H4 (cell line): ENCODE measurements around the gene TMC1. TPM values are rescaled to one million over a fixed set of nuclear protein-coding genes. Genes with fewer than 3 reads are reported as not detected.

Experiments used
- DNase-seq: peaks from one replicate; pipeline ENCODE4 v3.0.0-alpha.2; 2015; ENCODE audit warnings: low spot score
- total RNA-seq: library from RNA; depleted of rRNA; stranded (reverse); fragments of >200 nt; shearing (Covaris generic); gene quantifications from 2 replicates; pipeline ENCODE4 v1.2.3, GENCODE V29; 2014

Gene TMC1
- total RNA-seq, 1 experiment from 2014 or later = not detected

- DNase-seq = peak; percentile 90
Observed at GRCh38 chr9:72680593-72681282, 159.3 kb downstream of the TMC1 start.

DNA sequence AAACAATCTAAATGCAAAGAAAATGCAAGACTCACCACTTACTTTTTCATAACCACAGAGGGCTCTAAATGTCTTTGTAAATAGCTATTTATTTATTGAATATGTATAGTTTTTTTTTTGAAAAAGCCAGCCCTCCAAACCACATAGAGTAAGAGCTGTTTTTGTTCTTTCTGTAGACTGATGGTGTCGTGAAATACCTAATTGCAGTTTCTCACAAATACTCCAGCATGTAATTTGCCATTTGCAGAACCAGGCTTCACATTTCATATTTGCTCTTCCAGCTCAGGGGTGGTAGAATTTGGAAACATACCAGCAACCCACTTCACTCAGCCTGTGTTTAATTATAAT, 159.8 kb downstream of the TMC1 start:
- DNase-seq = no peak

DNA sequence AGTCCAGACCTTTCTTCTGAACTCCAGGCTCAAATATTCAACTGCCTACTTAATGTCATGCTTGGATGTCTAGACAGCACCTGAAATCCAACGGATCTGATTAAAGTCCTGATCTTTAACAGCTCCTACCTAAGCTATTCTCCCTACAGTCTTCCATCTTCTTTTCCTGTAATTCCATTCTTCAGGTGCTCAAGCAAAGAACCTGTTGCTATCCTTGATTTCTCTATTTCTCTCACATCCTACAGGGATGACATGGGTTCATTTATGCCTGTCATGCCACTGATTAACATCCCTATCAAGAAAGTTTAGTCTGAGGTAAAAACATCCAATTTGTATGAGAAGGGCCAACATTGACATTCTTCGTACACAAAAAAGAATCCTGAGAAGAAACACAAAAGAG, 163.2 kb downstream of the TMC1 start:
- DNase-seq = no peak

DNA sequence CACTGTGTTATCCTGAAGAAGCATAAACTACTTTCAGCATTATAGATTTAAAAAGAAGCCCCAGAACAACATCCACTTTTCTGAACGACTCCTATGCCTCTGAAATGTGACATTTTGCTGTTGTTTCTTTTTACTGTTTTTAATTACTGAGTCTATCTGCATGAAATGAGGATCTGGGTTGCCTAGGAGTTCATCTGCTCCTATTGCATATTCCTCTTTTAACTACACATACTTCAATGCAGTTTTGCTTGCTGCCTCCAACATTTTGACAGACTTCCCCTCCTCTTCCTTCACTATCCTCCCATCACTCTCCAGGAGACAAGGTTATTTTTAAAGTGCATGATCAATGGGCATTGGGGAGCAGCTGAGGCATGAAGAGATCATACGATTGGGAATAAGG, 164.5 kb downstream of the TMC1 start:
- no peak for DNase-seq

- no peak for DNase-seq
Observed at GRCh38 chr9:72687331-72687730, 165.9 kb downstream of the TMC1 start.

DNA sequence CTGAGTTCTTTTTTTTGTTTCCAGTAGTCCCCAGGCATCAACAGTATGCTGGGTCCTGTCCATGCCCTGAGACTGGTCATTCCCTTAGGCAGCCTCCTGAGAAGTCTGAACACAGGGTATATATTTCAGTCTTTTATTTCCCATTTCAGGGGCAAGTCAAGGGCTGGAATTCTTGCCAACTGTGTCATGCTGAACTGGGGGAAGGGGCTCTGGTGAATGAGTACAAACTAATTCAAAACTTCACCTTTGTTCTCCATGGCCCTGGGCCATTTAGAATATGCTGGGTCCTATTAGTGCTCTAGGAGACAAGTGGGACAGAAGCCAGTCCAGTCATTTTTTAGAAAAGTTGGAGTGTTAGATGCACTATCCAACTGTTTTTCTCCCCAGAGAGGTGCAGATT, 170.3 kb downstream of the TMC1 start:
- no peak for DNase-seq

DNA sequence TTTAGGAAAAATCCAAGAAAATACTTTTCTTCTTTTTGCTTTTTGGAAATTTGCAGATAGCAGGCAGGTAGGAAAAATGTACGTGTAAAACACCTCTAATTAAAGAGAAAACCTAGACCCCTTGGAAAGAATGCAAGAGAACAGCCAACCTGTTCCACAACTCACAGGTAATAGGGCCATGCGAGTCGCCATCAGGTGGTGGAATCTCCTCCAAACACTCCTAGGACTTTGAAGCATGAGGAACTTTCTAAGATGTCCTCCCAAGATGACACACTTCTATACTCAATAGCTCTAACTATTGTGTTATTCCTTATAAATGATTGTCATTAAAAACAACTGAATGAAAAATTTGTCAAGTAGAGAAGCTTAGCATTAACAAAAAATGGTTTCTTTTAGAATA, 174.0 kb downstream of the TMC1 start:
- DNase-seq = no peak

- DNase-seq = no peak
Observed at GRCh38 chr9:72696511-72696910, 175.1 kb downstream of the TMC1 start.

GRCh38 chr9:72701510-72701909, 180.1 kb downstream of the TMC1 start:
- DNase-seq = no peak

- peak; percentile 36 for DNase-seq
Observed at GRCh38 chr9:72703574-72703973, 182.2 kb downstream of the TMC1 start.

GRCh38 chr9:72704688-72705375, 183.4 kb downstream of the TMC1 start:
- no peak for DNase-seq

DNA sequence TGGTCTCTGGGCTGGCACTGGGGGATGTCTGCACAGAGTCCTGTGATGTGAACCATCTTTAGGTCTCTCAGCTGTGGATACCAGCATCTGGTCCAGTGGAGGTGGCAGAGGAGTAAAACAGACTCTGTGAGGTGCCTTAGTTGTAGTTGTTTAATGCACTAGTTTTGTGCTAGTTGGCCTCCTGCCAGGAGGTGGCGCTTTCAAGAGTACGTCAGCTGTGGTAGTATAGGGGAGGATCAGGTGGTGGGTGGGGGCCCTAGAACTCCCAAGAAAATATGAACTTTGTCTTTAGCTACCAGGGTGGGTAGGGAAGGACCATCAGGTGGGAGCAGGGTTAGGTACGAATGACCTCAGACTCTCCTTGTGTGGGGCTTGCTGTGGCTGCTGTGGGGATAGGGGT, 197.1 kb downstream of the TMC1 start:
- no peak for DNase-seq

GRCh38 chr9:72721067-72721466, 199.7 kb downstream of the TMC1 start:
- DNase-seq = no peak

GRCh38 chr9:72726947-72727346, 205.5 kb downstream of the TMC1 start:
- DNase-seq = no peak

DNA sequence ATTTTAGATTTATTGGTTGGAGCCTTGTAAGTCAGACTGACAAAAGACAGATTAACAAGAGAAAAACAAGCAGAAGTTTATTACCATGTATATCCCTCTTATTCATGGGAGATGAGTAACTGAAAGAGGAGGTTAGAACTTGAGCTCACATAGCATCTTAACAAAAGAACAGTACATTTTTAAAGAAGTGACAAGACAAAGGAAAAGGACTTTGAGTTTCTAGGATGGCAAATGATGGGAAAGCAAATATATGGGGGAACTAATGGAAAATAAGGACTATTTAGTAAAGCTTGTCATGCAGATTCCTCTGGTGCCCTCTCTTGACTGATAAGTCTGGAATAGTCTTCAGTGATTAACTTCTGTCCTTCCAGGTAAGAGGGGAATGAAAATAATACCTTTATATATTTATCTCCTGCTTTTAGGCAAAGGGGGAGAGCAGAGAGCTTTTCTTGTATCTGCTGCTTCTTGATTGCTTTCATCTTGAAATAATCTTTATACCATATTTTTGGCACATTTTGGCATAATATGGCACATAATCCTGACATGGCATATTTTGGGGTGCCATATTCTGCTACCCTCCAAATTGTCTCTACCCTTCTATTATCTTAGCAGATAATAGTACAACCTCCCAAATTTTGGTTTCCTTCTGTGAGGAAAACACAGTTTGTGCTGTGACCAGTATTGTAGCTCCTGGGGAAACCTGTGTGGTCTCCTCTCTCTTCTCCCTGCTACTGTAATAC, 206.8 kb downstream of the TMC1 start:
- DNase-seq = no peak

GRCh38 chr9:72733895-72734294, 212.5 kb downstream of the TMC1 start:
- no peak for DNase-seq

DNA sequence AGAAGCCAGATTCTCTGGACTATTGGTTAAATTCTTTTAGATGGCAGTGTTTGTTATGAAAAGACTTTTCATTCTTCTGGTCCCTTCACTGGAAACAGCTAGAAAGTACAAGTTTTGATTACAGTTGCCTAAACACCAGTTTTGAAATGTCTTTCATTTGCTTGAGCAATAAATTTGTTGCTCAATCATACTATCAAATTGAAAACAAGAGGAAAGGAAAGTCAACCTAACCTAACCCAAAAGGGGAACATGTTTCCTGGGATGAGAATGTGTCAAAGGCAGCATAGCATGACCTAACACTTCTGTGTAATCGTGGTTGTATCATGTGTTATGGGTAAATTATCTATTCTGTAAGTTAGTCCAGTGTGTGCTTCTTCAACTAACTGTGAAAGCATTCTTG, 213.2 kb downstream of the TMC1 start:
- DNase-seq = no peak

GRCh38 chr9:72743836-72744235, 222.4 kb downstream of the TMC1 start:
- DNase-seq = no peak

DNA sequence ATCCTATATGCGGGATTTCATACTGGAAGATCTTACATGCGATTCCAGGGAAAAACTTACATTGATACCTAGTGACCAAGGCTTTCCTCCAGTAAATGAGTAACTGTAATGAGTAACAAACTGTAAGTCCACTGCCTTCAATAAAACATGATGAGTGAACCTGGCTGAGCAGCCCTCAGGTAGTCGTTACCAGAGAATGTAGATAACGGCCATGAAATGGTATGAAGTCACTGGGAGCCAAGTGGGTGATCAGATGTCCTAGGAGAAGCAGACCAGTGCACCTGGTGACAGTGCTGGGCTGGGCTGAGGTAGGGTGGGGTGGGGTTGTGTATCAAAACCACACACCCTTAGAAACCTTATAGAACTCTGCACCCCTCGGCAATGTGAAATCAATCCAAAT, 227.9 kb downstream of the TMC1 start:
- no peak for DNase-seq

GRCh38 chr9:72751541-72751940, 230.1 kb downstream of the TMC1 start:
- DNase-seq = no peak

DNA sequence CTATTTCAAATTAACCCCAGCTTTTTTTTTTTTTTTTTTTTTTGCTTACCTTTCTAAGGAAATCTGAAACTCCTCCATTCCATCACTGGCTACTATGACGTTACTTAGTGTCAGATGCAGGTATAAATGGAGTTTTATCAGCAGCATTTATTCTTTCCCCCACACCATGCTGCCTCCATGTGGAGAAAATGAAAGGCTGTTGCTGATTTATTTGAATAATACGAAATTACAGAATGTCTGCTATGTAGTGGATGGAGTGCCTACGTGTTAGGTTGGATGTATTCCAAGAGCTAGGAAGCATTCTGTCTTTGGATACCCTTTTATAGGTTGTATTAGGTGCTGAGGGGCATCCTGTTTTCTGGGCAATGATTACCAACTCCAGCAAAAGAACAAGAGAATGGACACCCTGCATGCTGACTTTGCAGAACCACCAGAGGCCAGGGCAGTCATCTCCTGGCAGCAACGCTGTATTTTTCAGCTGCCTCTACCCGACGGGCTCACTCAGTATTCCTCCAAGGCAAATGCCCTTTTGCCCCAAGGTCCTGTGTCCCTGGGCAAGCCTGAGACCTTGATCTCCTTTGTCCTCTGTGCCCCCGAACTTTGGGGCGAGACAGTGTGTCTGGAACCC, 232.0 kb downstream of the TMC1 start:
- DNase-seq = peak; percentile 25

DNA sequence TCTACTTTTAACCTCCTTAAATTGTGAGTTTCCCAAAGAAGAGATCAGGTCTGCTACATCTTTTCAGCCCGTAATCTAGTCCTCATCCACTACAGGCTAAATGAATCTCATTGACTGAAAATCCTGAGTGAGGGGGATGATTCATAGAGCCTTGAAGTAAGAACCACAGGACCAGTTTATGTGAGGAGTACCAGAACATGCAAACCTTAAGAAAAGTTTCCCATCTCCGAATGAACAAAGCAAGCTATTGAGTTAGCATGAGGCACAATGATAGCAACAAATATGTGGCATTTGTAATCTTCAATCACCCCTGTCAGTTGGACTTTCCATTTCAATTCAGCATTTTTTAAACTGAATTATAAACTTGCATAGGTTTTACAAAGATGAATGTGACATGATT, 234.4 kb downstream of the TMC1 start:
- no peak for DNase-seq

DNA sequence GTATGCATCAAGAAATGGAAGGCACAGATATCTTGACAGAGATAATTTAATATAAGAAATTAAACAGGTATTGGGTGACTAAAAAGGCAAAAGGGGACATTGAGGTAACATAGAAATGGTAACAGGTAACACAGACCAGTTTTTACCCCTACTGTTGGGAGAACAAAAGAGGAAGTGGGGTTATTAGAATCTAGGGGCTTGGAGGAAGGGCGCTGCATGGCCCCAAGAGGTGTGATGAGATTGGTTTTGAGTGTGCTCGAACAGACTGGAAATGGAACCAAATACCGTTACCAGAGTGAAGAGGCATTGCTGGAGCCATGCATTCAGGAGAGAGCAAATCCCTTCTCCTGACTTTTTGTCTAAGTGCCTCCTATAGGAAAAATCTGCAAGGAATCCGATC, 237.5 kb downstream of the TMC1 start:
- DNase-seq = no peak
